Liver (tissue), 9 donors: ENCODE results near the gene GEMIN5. TPM values are rescaled to one million over a fixed set of nuclear protein-coding genes. Genes with fewer than 3 reads are reported as not detected.

Experiments used
- DNase-seq: peaks from one replicate; pipeline ENCODE4 v3.0.0-alpha.2; 2017; ENCODE audit warnings: low spot score
- H3K27ac ChIP-seq, 2 donors: one replicate each; pipeline ENCODE4 v1.7.0; 2013; ENCODE audit warnings: inconsistent platforms in 2 of 2, low read length in 2 of 2, control low read depth in 1 of 2, low read depth in 1 of 2, mild to moderate bottlenecking in 1 of 2
- H3K27me3 ChIP-seq, 4 donors: one replicate each; pipeline versions ENCODE4 v1.6.1 to v1.7.0; 2013; ENCODE audit warnings: low read length in 3 of 4, inconsistent platforms in 1 of 4, mild to moderate bottlenecking in 1 of 4, moderate library complexity in 1 of 4; ENCODE audit not compliant: control insufficient read depth in 4 of 4, insufficient read depth in 4 of 4
- H3K36me3 ChIP-seq, 4 donors: one replicate each; pipeline versions ENCODE4 v1.6.1 to v1.7.0; 2013; ENCODE audit warnings: low read length in 3 of 4, mild to moderate bottlenecking in 3 of 4, low read depth in 1 of 4, moderate library complexity in 1 of 4; ENCODE audit not compliant: control insufficient read depth in 4 of 4, insufficient read depth in 3 of 4
- H3K4me1 ChIP-seq, 4 donors: one replicate each; pipeline versions ENCODE4 v1.6.1 to v1.7.0; 2013; ENCODE audit warnings: low read length in 3 of 4, mild to moderate bottlenecking in 3 of 4, moderate library complexity in 1 of 4; ENCODE audit not compliant: control insufficient read depth in 4 of 4, insufficient read depth in 4 of 4
- H3K4me3 ChIP-seq, 3 donors: one replicate each; pipeline versions ENCODE4 v1.6.1 to v1.7.0; 2013; ENCODE audit warnings: low read length in 3 of 3, control low read depth in 1 of 3, low read depth in 1 of 3, mild to moderate bottlenecking in 1 of 3
- H3K9ac ChIP-seq, 2 donors: one replicate each; pipeline ENCODE4 v1.7.0; 2013; ENCODE audit warnings: low read length in 2 of 2, mild to moderate bottlenecking in 2 of 2, moderate library complexity in 2 of 2, control low read depth in 1 of 2, low read depth in 1 of 2
- H3K9me3 ChIP-seq, 4 donors: one replicate each; pipeline versions ENCODE4 v1.6.1 to v1.7.0; 2013; ENCODE audit warnings: low read length in 3 of 4; ENCODE audit not compliant: control insufficient read depth in 4 of 4
- EGR1 ChIP-seq, 2 donors: IDR thresholded peaks; 2 replicates each; pipeline ENCODE4 v1.6.1; 2016 to 2018; ENCODE audit warnings: antibody characterized with exemption in 2 of 2, low read depth in 2 of 2
- FOXA1 ChIP-seq: IDR thresholded peaks from 2 replicates; pipeline ENCODE4 v1.6.1; 2016; ENCODE audit warnings: antibody characterized with exemption
- FOXA2 ChIP-seq: IDR thresholded peaks from 2 replicates; pipeline ENCODE4 v1.6.1; 2016; ENCODE audit warnings: antibody characterized with exemption
- GABPA ChIP-seq, 2 donors: IDR thresholded peaks in 1 of 2; conservative IDR thresholded peaks in 1 of 2; 2 replicates each; pipeline ENCODE4 v1.6.1; 2016; ENCODE audit warnings: antibody characterized with exemption in 2 of 2, mild to moderate bottlenecking in 1 of 2, moderate library complexity in 1 of 2
- HNF4A ChIP-seq, 2 donors: conservative IDR thresholded peaks; 2 replicates each; pipeline ENCODE4 v1.6.1; 2016; ENCODE audit warnings: antibody characterized with exemption in 2 of 2, mild to moderate bottlenecking in 2 of 2
- HNF4G ChIP-seq: IDR thresholded peaks from 2 replicates; pipeline ENCODE4 v1.6.1; 2016; ENCODE audit warnings: antibody characterized with exemption
- JUND ChIP-seq, 2 donors: IDR thresholded peaks; 2 replicates each; pipeline ENCODE4 v1.6.1; 2016; ENCODE audit warnings: antibody characterized with exemption in 2 of 2
- RAD21 ChIP-seq, 2 donors: IDR thresholded peaks; 2 replicates each; pipeline ENCODE4 v1.6.1; 2016; ENCODE audit warnings: antibody characterized with exemption in 2 of 2, mild to moderate bottlenecking in 2 of 2
- RXRA ChIP-seq, 2 donors: IDR thresholded peaks; 2 replicates each; pipeline ENCODE4 v1.6.1; 2017 to 2018; ENCODE audit warnings: antibody characterized with exemption in 2 of 2, mild to moderate bottlenecking in 1 of 2
- SP1 ChIP-seq: IDR thresholded peaks from 2 replicates; pipeline ENCODE4 v1.6.1; 2018; ENCODE audit warnings: antibody characterized with exemption, mild to moderate bottlenecking
- TAF1 ChIP-seq: conservative IDR thresholded peaks from 2 replicates; pipeline ENCODE4 v1.6.1; 2016; ENCODE audit warnings: antibody characterized with exemption, mild to moderate bottlenecking
- YY1 ChIP-seq: IDR thresholded peaks from 2 replicates; pipeline ENCODE4 v1.6.1; 2016; ENCODE audit warnings: antibody characterized with exemption, mild to moderate bottlenecking
- WGBS: extraction: QIAGEN DNeasy Blood & Tissue Kit; methylation state at CpG from one replicate; pipeline ENCODE4 v1.1.7; 2013; 5-methylcytosine and 5-hydroxymethylcytosine counted together
- polyA plus RNA-seq, 2 donors: library from polyadenylated mRNA; stranded (reverse) in 1 of 2; unstranded in 1 of 2; fragments of 200-250 nt in 1 of 2; fragments of >200 nt in 1 of 2; fragmentation: Nextera tagmentation in 1 of 2; extraction: Ambion mirVana in 1 of 2; gene quantifications; one replicate each; pipeline versions ENCODE4 v1.2.1 to v1.2.3, GENCODE V29; 2013 to 2015
- total RNA-seq, 2 donors: library from RNA; depleted of rRNA; stranded (reverse); fragments of >200 nt; gene quantifications; one replicate each; pipeline ENCODE4 v1.2.3, GENCODE V29; 2014
- TF ChIP-seq, protein P1 (sequence below): IDR thresholded peaks from 2 replicates; pipeline ENCODE4 v1.6.1; 2016; ENCODE audit warnings: antibody characterized with exemption
- TF ChIP-seq, protein P2 (sequence below): IDR thresholded peaks from 2 replicates; pipeline ENCODE4 v1.6.1; 2016; ENCODE audit warnings: antibody characterized with exemption
- donor health status: healthy.
- donor health status: healthy.
- donor health status: healthy.
- donor health status: healthy.
- donor health status: healthy.

GEMIN5 gene
- total and polyA plus RNA-seq, 4 donors = 3.0 to 10.3 (median 6.2) TPM

DNA sequence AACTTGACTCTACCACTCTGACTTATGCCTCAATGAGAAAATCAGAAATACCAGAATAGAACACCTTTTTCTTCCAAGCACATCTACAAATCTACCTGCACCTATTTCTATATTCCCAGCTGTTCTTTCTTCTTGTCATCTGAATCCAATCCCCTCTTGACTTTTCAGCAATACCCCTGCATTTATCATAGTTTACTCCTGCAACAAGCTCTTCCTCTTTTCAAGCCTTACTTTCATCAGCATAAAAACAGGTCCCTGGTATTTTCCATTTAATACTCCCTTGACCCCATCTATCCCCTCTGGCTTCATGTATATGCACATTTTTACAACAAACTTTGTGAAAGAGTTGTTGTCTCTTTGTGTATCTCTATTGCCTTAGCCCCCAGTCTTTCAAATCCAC, 3.1 kb downstream of the GEMIN5 start:
- Histone ChIP-seq H3K4me1 (peaks cover 5 to 23% (median 21%) of the 10 kb centered on the region in 4 donors), H3K9me3 (no peaks in the 10 kb centered on the region), H3K9ac (no peak overlapping the region), H3K27ac (no peak overlapping the region), H3K36me3 (peaks cover 0 to 18% (median 4%) of the 10 kb centered on the region in 4 donors), H3K27me3 (no peaks in the 10 kb centered on the region), H3K4me3 (no peak overlapping the region)
- DNase-seq = no peak
- TF ChIP-seq TAF1 (no peak), HNF4A (conservative IDR thresholded peaks at IDR 0.05) (no peak), FOXA1 (no peak), JUND (IDR thresholded peaks at IDR 0.05) (no peak), RAD21 (IDR thresholded peaks at IDR 0.05) (no peak), RXRA (IDR thresholded peaks at IDR 0.05) (no peak), FOXA2 (no peak), YY1 (no peak)

DNA sequence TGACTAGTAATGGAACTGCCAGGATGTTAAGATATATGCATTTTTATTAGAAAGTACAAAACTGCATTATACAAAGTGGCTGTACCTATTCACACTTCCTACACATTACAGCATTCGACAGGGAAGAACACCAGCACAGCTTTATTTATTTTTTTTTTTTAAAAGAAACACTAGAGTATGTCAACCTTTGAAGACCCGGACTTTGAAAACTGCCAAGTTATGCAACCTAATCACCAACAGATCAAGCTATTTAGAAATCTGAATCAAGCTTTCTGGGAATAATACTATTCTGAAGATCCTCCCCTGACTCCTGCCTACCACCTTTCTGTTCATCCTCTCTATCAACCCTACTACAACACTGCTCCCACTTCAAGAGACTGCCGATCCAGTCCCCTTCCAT, 4.5 kb downstream of the GEMIN5 start:
- H3K4me3 ChIP-seq = no peak overlapping the region
- WGBS = 57% methylated on average over 3 of the region's 3 CpGs
- no peaks in the 10 kb centered on the region for H3K9me3 ChIP-seq
- no peak for DNase-seq
- H3K27ac ChIP-seq = peak overlapping the region; percentile 22 to 66
- peak in 1 of 2 donors; percentile 27 for TF ChIP-seq JUND (IDR thresholded peaks at IDR 0.05)
- TF ChIP-seq, protein P1, sequence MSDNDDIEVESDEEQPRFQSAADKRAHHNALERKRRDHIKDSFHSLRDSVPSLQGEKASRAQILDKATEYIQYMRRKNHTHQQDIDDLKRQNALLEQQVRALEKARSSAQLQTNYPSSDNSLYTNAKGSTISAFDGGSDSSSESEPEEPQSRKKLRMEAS = no peak
- peak; percentile 70 to 73 for TF ChIP-seq HNF4A (conservative IDR thresholded peaks at IDR 0.05)
- peak; percentile 45 to 55 for TF ChIP-seq RXRA (IDR thresholded peaks at IDR 0.05)
- peak in 1 of 2 donors; percentile 29 for TF ChIP-seq EGR1 (IDR thresholded peaks at IDR 0.05; ENCODE audit: low read depth in 2 of 2)
- peak; percentile 19 for TF ChIP-seq FOXA2
- TF ChIP-seq RAD21 (IDR thresholded peaks at IDR 0.05) = peak in 1 of 2 donors; percentile 7
- TF ChIP-seq, protein P2, sequence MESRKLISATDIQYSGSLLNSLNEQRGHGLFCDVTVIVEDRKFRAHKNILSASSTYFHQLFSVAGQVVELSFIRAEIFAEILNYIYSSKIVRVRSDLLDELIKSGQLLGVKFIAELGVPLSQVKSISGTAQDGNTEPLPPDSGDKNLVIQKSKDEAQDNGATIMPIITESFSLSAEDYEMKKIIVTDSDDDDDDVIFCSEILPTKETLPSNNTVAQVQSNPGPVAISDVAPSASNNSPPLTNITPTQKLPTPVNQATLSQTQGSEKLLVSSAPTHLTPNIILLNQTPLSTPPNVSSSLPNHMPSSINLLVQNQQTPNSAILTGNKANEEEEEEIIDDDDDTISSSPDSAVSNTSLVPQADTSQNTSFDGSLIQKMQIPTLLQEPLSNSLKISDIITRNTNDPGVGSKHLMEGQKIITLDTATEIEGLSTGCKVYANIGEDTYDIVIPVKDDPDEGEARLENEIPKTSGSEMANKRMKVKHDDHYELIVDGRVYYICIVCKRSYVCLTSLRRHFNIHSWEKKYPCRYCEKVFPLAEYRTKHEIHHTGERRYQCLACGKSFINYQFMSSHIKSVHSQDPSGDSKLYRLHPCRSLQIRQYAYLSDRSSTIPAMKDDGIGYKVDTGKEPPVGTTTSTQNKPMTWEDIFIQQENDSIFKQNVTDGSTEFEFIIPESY = no peak
- no peak for TF ChIP-seq YY1
- TF ChIP-seq SP1 = peak; percentile 26
- H3K9ac ChIP-seq = no peak overlapping the region
- H3K27me3 ChIP-seq = no peaks in the 10 kb centered on the region
- H3K4me1 ChIP-seq = peaks cover 5 to 23% (median 21%) of the 10 kb centered on the region in 4 donors
- H3K36me3 ChIP-seq = peaks cover 0 to 18% (median 6%) of the 10 kb centered on the region in 4 donors

DNA sequence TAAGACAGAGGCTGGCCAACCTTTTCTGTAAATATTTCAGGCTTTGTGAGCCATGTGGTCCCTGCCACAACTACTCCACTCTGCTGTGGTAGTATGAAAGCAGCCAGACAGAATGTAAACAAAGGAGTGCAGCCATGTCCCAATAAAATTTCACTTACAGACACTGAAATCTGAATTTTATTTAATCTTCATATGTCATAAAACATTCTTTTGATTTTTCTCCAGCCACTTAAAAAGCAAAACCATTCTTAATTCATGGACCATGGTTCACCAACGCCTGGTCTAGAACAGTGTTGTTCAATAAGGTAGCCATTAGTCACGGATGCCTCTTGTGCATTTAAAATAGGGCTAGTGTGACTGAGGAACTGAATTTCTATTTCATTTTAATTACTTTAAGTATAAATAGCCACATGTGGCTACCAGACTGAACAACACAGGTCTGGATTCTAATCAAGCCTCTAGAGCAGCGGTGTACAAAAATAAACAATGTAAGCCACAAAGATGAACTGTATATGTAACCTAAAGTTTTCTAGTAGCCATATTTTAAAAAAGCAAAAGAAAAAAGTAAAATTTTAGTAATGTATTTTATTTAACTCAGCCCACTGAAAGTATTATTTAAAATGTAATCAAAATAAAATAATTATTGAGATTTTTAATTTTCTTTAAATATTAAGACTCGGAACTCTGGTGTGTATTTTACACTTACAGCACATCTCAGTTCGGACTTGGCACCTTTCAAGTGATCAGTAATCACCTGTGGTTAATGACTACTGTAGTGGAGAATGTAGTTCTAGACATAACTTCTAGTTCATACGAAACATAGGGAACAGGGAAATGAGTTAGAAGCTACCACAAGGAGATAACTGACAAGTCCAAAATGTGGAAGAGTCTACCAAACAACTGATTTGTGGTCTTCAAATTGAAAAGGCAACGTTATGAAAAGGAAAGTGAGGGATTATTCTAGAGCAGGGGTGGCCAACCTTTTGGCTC, 14.3 kb downstream of the GEMIN5 start:
- no peak for TF ChIP-seq SP1
- no peak for TF ChIP-seq FOXA2
- TF ChIP-seq, protein P1 = no peak
- TF ChIP-seq GABPA (IDR thresholded peaks at IDR 0.05 in 1 of 2, conservative IDR thresholded peaks at IDR 0.05 in 1 of 2) = no peak
- TF ChIP-seq RAD21 (IDR thresholded peaks at IDR 0.05) = no peak
- TF ChIP-seq, protein P2 = no peak
- no peak for TF ChIP-seq FOXA1
- no peak for TF ChIP-seq HNF4G
- TF ChIP-seq YY1 = no peak
- Histone ChIP-seq H3K4me1 (no peaks in the 10 kb centered on the region), H3K36me3 (peaks cover 5 to 67% (median 48%) of the 10 kb centered on the region in 4 donors), H3K27ac (no peak overlapping the region), H3K9me3 (no peaks in the 10 kb centered on the region), H3K9ac (no peak overlapping the region), H3K27me3 (no peaks in the 10 kb centered on the region), H3K4me3 (no peak overlapping the region)
- DNase-seq = no peak
- 96% methylated on average over 7 of the region's 7 CpGs for WGBS
